ENCODE measurements around the gene SLC25A21.

- TF ChIP-seq CTCF (conservative IDR thresholded peaks at IDR 0.05 in 1 of 2, IDR thresholded peaks at IDR 0.05 in 1 of 2; ENCODE audit: low read depth in 1 of 2, low read length in 2 of 2): no peak
- no peak for TF ChIP-seq EZH2 (IDR thresholded peaks at IDR 0.05; ENCODE audit: low read length, missing control alignments)
These were observed 305.5 kb downstream of the SLC25A21 start for GRCh38 chr14:36866867-36867266.
